Measurements from ENCODE around the gene THOC7. TPM values are rescaled to one million over a fixed set of nuclear protein-coding genes. Genes with fewer than 3 reads are reported as not detected.

THOC7 gene
- 30.1 and 45.4 TPM in 2 replicates for total RNA-seq

GRCh38 chr3:63863150-63864007 is at the start of gene THOC7, which contains the start of gene ATXN7:
Gene THOC7 (minus strand): TSS chr3:63863805. CDS start chr3:63863790, 15 bp downstream.
Gene ATXN7 (plus strand): TSS chr3:63863867. CDS start chr3:63912599, 48,732 bp downstream.

GRCh38 chr3:63911873-63912767 is 48.5 kb upstream of the THOC7 start, which contains the start of gene SCAANT1:
Gene SCAANT1 (minus strand): TSS chr3:63912383.

GRCh38 chr3:63819151-63819398 is 44.5 kb downstream of the THOC7 start, which contains the start of gene C3orf49:
Gene C3orf49 (plus strand): TSS chr3:63819299. CDS start chr3:63819472, 173 bp downstream.

Other genes starting within 250 kb of the THOC7 start
- gene SNTN, start 211.1 kb downstream of the THOC7 start, total RNA-seq: not detected in 2 replicates
- not detected in 2 replicates for gene C3orf49, start 44.5 kb downstream of the THOC7 start, total RNA-seq
- gene ATXN7, start 62 bp upstream of the THOC7 start, total RNA-seq: 6.1 and 8.0 TPM in 2 replicates
- not detected in 2 replicates for gene SCAANT1, start 48.6 kb upstream of the THOC7 start, total RNA-seq
- 84.3 and 97.0 TPM in 2 replicates for gene PSMD6, start 159.7 kb upstream of the THOC7 start, total RNA-seq

Data from bronchial smooth muscle cell (primary cell).